ENCODE measurements around the gene RNF151. TPM values are rescaled to one million over a fixed set of nuclear protein-coding genes. Genes with fewer than 3 reads are reported as not detected.

Gene RNF151
- total and polyA plus RNA-seq, 2 of the 13 experiments (the other 11 are each of a cell fraction or from before 2014, with no cell fraction given) = not detected

- no peak overlapping the region for H3K4me2 ChIP-seq (ENCODE audit: low read depth, low read length)
- no TSS peak for BruUV-seq (replicated peaks)
- no peaks in the 10 kb centered on the region for H3K9me3 ChIP-seq (ENCODE audit: low read length)
- 95% methylated on average over 7 of the region's 8 CpGs for WGBS (ENCODE audit: low lambda C conversion rate)
- peaks cover 18% of the 10 kb centered on the region; the same call in 1 of the 2 replicates for H4K20me1 ChIP-seq (ENCODE audit: insufficient read depth, low read length)
- TF ChIP-seq ZNF264 (CRISPR knock-in tag; IDR thresholded peaks at IDR 0.05) = no peak
- TF ChIP-seq CREM (IDR thresholded peaks at IDR 0.05) = no peak
- no peak for TF ChIP-seq CREM (CRISPR knock-in tag; IDR thresholded peaks at IDR 0.05)
- TF ChIP-seq ATF5 (CRISPR knock-in tag; IDR thresholded peaks at IDR 0.05; ENCODE audit: low read depth) = no peak
- TF ChIP-seq HNF4G (IDR thresholded peaks at IDR 0.05; ENCODE audit: borderline replicate concordance, low read depth, low read length) = no peak
- TF ChIP-seq HNF4G (CRISPR knock-in tag; IDR thresholded peaks at IDR 0.05; ENCODE audit: borderline replicate concordance, low read depth) = no peak
- no peak for TF ChIP-seq FOXA1 (IDR thresholded peaks at IDR 0.05)
- no peak for TF ChIP-seq FOXA1 (CRISPR knock-in tag; IDR thresholded peaks at IDR 0.05)
- no peak for TF ChIP-seq MTA3 (CRISPR knock-in tag; IDR thresholded peaks at IDR 0.05)
- TF ChIP-seq, protein P1, sequence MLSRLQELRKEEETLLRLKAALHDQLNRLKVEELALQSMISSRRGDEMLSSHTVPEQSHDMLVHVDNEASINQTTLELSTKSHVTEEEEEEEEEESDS (CRISPR knock-in tag; IDR thresholded peaks at IDR 0.05; ENCODE audit: borderline replicate concordance) = no peak
- ATAC-seq (no peak), FAIRE-seq (no peak), DNase-seq (ENCODE audit: low spot score) (no peak)
- H3K4me1 ChIP-seq (ENCODE audit: insufficient read depth, low read length) = peaks cover 57% of the 10 kb centered on the region
- ChIA-PET POLR2A (no interaction called here), CTCF (ENCODE audit: low intra/inter-chr PET ratio, low total read pairs) (no interaction called here)
- H3K27ac ChIP-seq (ENCODE audit: extremely low read length, insufficient read depth, low read length) = no peak overlapping the region
- no peak overlapping the region for H3K9ac ChIP-seq (ENCODE audit: insufficient read depth, low read depth, low read length)
- in situ Hi-C loops (cut with HindIII; ENCODE audit: extremely low pct_ligation_motif_present, low pct_unique_long_range_greater_than_20kb) (no loop called here), intact Hi-C loops (cut with micrococcal nuclease; ENCODE audit: unreplicated experiment) (no loop called here)
- peaks cover 52% of the 10 kb centered on the region for H3K79me2 ChIP-seq (ENCODE audit: insufficient read depth, low read length)
- H2AFZ ChIP-seq (ENCODE audit: low read length) = no peak overlapping the region
- H3K36me3 ChIP-seq (replicated peaks in 1 of 2; ENCODE audit: control insufficient read depth in 1 of 2, insufficient read depth in 2 of 2, low read length in 2 of 2) = peaks cover 11 to 22% of the 10 kb centered on the region in 2 experiments; a peak in 4 of 5 replicates
- no peaks in the 10 kb centered on the region for H3K27me3 ChIP-seq (ENCODE audit: control insufficient read depth in 1 of 2, insufficient read depth in 2 of 2, low read length in 2 of 2)
- H3K4me3 ChIP-seq (replicated peaks in 1 of 3; ENCODE audit: insufficient read depth in 1 of 3, low read depth in 2 of 3, low read length in 3 of 3) = no peak overlapping the region
Observed at GRCh38 chr16:2006317-2006716, 39.7 kb downstream of the RNF151 start.

Measured in HepG2 (cell line).